K562 (cell line): ENCODE data around the gene FUNDC2. TPM values are rescaled to one million over a fixed set of nuclear protein-coding genes. Genes with fewer than 3 reads are reported as not detected.

Experiments
- ARID2 ChIP-seq: fragments of 450-650 bp; IDR thresholded peaks from 2 replicates; pipeline ENCODE4 v1.6.1; 2017; ENCODE audit warnings: antibody characterized with exemption, mild to moderate bottlenecking
- CBX5 ChIP-seq: IDR thresholded peaks from 2 replicates; pipeline ENCODE4 v1.6.1; 2014; ENCODE audit warnings: low read depth, borderline replicate concordance
- E2F3 ChIP-seq: fragments of 250-450 bp; sonication (Bioruptor Pico); IDR thresholded peaks from 2 replicates; pipeline ENCODE4 v1.4.0; 2020; ENCODE audit warnings: mild to moderate bottlenecking
- JUN ChIP-seq, 2 experiments: sonication (generic) in 1 of 2; formaldehyde crosslinking in 1 of 2; IDR thresholded peaks; 2 replicates each; pipeline versions ENCODE4 v1.6.1 to v1.8.0; 2012 to 2022; ENCODE audit warnings: borderline replicate concordance in 2 of 2, mild to moderate bottlenecking in 2 of 2, improper control_type of control experiment in 1 of 2, low read depth in 1 of 2, low read length in 1 of 2, missing genetic modification reagents in 1 of 2
- KLF6 ChIP-seq: fragments of 250-450 bp; sonication (Bioruptor Pico); IDR thresholded peaks from 2 replicates; pipeline ENCODE4 v1.4.0; 2020; ENCODE audit warnings: mild to moderate bottlenecking, moderate library complexity, borderline replicate concordance
- MAFF ChIP-seq: IDR thresholded peaks from 2 replicates; pipeline ENCODE4 v1.6.1; 2012; ENCODE audit warnings: low read length, improper control_type of control experiment
- NBN ChIP-seq: fragments of 450-650 bp; IDR thresholded peaks from 2 replicates; pipeline ENCODE4 v1.6.1; 2016; ENCODE audit warnings: low read depth, mild to moderate bottlenecking
- NCOA2 ChIP-seq, 2 experiments: fragments of 450-650 bp; IDR thresholded peaks; 2 replicates each; pipeline ENCODE4 v1.6.1; 2018; ENCODE audit warnings: mild to moderate bottlenecking in 2 of 2, moderate library complexity in 1 of 2; ENCODE audit not compliant: partially characterized antibody in 2 of 2
- NR4A1 ChIP-seq, 2 experiments: fragments of 250-450 bp in 1 of 2; fragments of 450-650 bp in 1 of 2; sonication (Bioruptor Pico) in 1 of 2; IDR thresholded peaks; 2 replicates each; pipeline versions ENCODE4 v1.4.0 to v1.6.1; 2016 to 2020; ENCODE audit warnings: mild to moderate bottlenecking in 2 of 2, missing compliant biosample characterization in 1 of 2, missing genetic modification characterization in 1 of 2, moderate library complexity in 1 of 2
- RAD21 ChIP-seq, 2 experiments: fragments of 250-450 bp in 1 of 2; fragments of 450-650 bp in 1 of 2; sonication (Bioruptor Pico) in 1 of 2; formaldehyde crosslinking in 1 of 2; IDR thresholded peaks in 1 of 2; conservative IDR thresholded peaks in 1 of 2; 2 replicates each; pipeline versions ENCODE4 v1.4.0 to v1.8.0; 2020 to 2022; ENCODE audit warnings: mild to moderate bottlenecking in 2 of 2, moderate library complexity in 1 of 2
- RFX7 ChIP-seq: fragments of 250-450 bp; sonication (Bioruptor Pico); IDR thresholded peaks from 2 replicates; pipeline ENCODE4 v1.5.1; 2021; ENCODE audit warnings: mild to moderate bottlenecking
- TCF7 ChIP-seq: sonication (generic); IDR thresholded peaks from 2 replicates; pipeline ENCODE4 v1.6.1; 2016; ENCODE audit warnings: antibody characterized with exemption, borderline replicate concordance
- THAP12 ChIP-seq: fragments of 250-450 bp; sonication (Bioruptor Pico); IDR thresholded peaks from 2 replicates; pipeline ENCODE4 v1.9.0; 2021; ENCODE audit warnings: mild to moderate bottlenecking, inconsistent platforms
- ZBTB40 ChIP-seq, 2 experiments: fragments of 450-650 bp in 1 of 2; sonication (generic) in 1 of 2; formaldehyde crosslinking in 1 of 2; IDR thresholded peaks; 2 replicates each; pipeline versions ENCODE4 v1.7.1 to v1.9.0; 2016 to 2022; ENCODE audit warnings: inconsistent platforms in 1 of 2, mild to moderate bottlenecking in 1 of 2, missing genetic modification reagents in 1 of 2
- ZC3H8 ChIP-seq: fragments of 450-650 bp; IDR thresholded peaks from 2 replicates; pipeline ENCODE4 v1.6.1; 2017
- ZNF436 ChIP-seq: fragments of 250-450, 450-650 bp; sonication (Bioruptor Pico); formaldehyde crosslinking; IDR thresholded peaks from 2 replicates; pipeline ENCODE4 v1.7.0; 2020; ENCODE audit warnings: mild to moderate bottlenecking
- polyA plus RNA-seq, 8 experiments: library from polyadenylated mRNA; depleted of rRNA in 4 of 8; stranded (reverse) in 5 of 8; unstranded in 3 of 8; fragments of >200 nt; fragmentation: Nextera tagmentation in 2 of 8; fragmentation: Illumina TruSeq in 1 of 8; extraction: Ambion mirVana in 2 of 8; extraction: Trizol in 1 of 8; gene quantifications; 2 replicates each; pipeline versions ENCODE4 v1.2.1 to v1.2.3, GENCODE V29; 2011 to 2014; ENCODE audit warnings: inconsistent platforms in 1 of 8, missing spikeins in 1 of 8
- total RNA-seq, 7 experiments: library from RNA; depleted of rRNA in 6 of 7; stranded (reverse); fragments of >200 nt in 6 of 7; fragmentation: Illumina TruSeq in 2 of 7; extraction: Trizol in 2 of 7; gene quantifications; 2 replicates each; pipeline versions ENCODE4 v1.2.1 to v1.2.3, GENCODE V29; 2011 to 2021; ENCODE audit warnings: low replicate concordance in 1 of 7

Gene FUNDC2
- total and polyA plus RNA-seq, 9 of the 15 experiments (the other 6 are each of a cell fraction or from before 2014, with no cell fraction given): 50.6 to 235 (median 123) TPM

- TF ChIP-seq ZC3H8: no peak
- no peak for TF ChIP-seq RAD21 (CRISPR knock-in tag; conservative IDR thresholded peaks at IDR 0.05 in 1 of 2, IDR thresholded peaks at IDR 0.05 in 1 of 2)
- TF ChIP-seq ZBTB40 (IDR thresholded peaks at IDR 0.05): 0 out of 2 replicates have a peak, but pooled peaks have one; percentile 18
- TF ChIP-seq ZBTB40 (CRISPR knock-in tag; IDR thresholded peaks at IDR 0.05): no peak
- TF ChIP-seq ARID2: no peak
- TF ChIP-seq TCF7: no peak
- no peak for TF ChIP-seq NCOA2 (IDR thresholded peaks at IDR 0.05; ENCODE audit: partially characterized antibody in 2 of 2)
- no peak for TF ChIP-seq CBX5
- TF ChIP-seq E2F3 (CRISPR knock-in tag): no peak
- TF ChIP-seq MAFF: no peak
- no peak for TF ChIP-seq NR4A1 (CRISPR knock-in tag; IDR thresholded peaks at IDR 0.05)
- TF ChIP-seq NR4A1 (tag; IDR thresholded peaks at IDR 0.05): no peak
- no peak for TF ChIP-seq JUN (IDR thresholded peaks at IDR 0.05; ENCODE audit: borderline replicate concordance, low read depth, low read length)
- no peak for TF ChIP-seq JUN (CRISPR knock-in tag; IDR thresholded peaks at IDR 0.05; ENCODE audit: borderline replicate concordance)
- peak; percentile 48; the same call in 1 of the 2 replicates for TF ChIP-seq NBN
- no peak for TF ChIP-seq RFX7
- peak; percentile 62; the same call in 1 of the 2 replicates for TF ChIP-seq THAP12 (CRISPR knock-in tag)
- TF ChIP-seq KLF6 (CRISPR knock-in tag): no peak
- TF ChIP-seq ZNF436 (CRISPR knock-in tag): no peak
Observed at GRCh38 chrX:155070975-155071693, 44.5 kb downstream of the FUNDC2 start, which contains the start of the genes BRCC3, CMC4 and MTCP1 (continued).
